NK-92 (cell line): ENCODE results near the gene RBBP7.
A peak's percentile ranks its signal among the peaks of the same experiment; 100 is the strongest.

ENCODE experiments used
- DNase-seq: peaks from one replicate; lab custom pipeline; 2025; ENCODE audit not compliant: unreplicated experiment; lab: John Stamatoyannopoulos, UW

Gene RBBP7

GRCh38 chrX:16870095-16870861 is at the start of gene RBBP7:
Gene RBBP7 (minus strand): TSS chrX:16870362. CDS start chrX:16870053, 309 bp downstream.
- peak; percentile 73 for DNase-seq

GRCh38 chrX:16918979-16919378 is 48.8 kb upstream of the RBBP7 start:
- no peak for DNase-seq

- no peak for DNase-seq
Measured at GRCh38 chrX:16917120-16917519, 47.0 kb upstream of the RBBP7 start.

GRCh38 chrX:16916561-16916960 is 46.4 kb upstream of the RBBP7 start:
- no peak for DNase-seq

GRCh38 chrX:16914058-16914457 is 43.9 kb upstream of the RBBP7 start:
- DNase-seq: no peak

- DNase-seq: no peak
Measured at GRCh38 chrX:16910376-16910775, 40.2 kb upstream of the RBBP7 start.

- no peak for DNase-seq
Measured at GRCh38 chrX:16903274-16904022, 33.3 kb upstream of the RBBP7 start.

GRCh38 chrX:16897445-16897844 is 27.3 kb upstream of the RBBP7 start:
- no peak for DNase-seq

GRCh38 chrX:16892504-16893362 is 22.6 kb upstream of the RBBP7 start:
- no peak for DNase-seq

- no peak for DNase-seq
Measured at GRCh38 chrX:16885628-16886027, 15.5 kb upstream of the RBBP7 start.

- DNase-seq: no peak
Measured at GRCh38 chrX:16883487-16883804, 13.3 kb upstream of the RBBP7 start.

- DNase-seq: no peak
Measured at GRCh38 chrX:16882702-16883486, 12.7 kb upstream of the RBBP7 start.

GRCh38 chrX:16882169-16882568 is 12.0 kb upstream of the RBBP7 start:
- DNase-seq: no peak

- DNase-seq: no peak
Measured at GRCh38 chrX:16876696-16877095, 6.5 kb upstream of the RBBP7 start.

- DNase-seq: no peak
Measured at GRCh38 chrX:16874458-16875095, 4.4 kb upstream of the RBBP7 start.

GRCh38 chrX:16873106-16873505 is 2.9 kb upstream of the RBBP7 start:
- DNase-seq: no peak

GRCh38 chrX:16870862-16871815 is 977 bp upstream of the RBBP7 start:
- no peak for DNase-seq

- DNase-seq: no peak
Measured at GRCh38 chrX:16869393-16870094, 618 bp downstream of the RBBP7 start.

- DNase-seq: no peak
Measured at GRCh38 chrX:16868920-16869319, 1.2 kb downstream of the RBBP7 start.
